HG02588 (cell line): ENCODE data around the gene LRRC8B.
A peak's percentile ranks its signal among the peaks of the same experiment; 100 is the strongest.
"Not testable (repeated sequence)": the region's sequence is repeated elsewhere in the genome, so short reads cannot be mapped to it uniquely, and the experiment has no call there.

Source experiments
- ATAC-seq: cut with Tn5 transposase; IDR thresholded peaks from one replicate; pipeline ENCODE4 v1.9.1; 2021; ENCODE audit warnings: mild to moderate bottlenecking, moderate library complexity; ENCODE audit not compliant: unreplicated experiment

LRRC8B gene

GRCh38 chr1:89524369-89525168 lies at the start of gene LRRC8B:
TSS of gene LRRC8B (plus strand) at chr1:89524829. CDS start at chr1:89582651, 57,822 bp downstream.
- ATAC-seq: peak; percentile 92

- ATAC-seq: no peak
Observed at GRCh38 chr1:89475269-89475668, 49.4 kb upstream of the LRRC8B start.

GRCh38 chr1:89476072-89476471 lies 48.6 kb upstream of the LRRC8B start:
- ATAC-seq: no peak

GRCh38 chr1:89483010-89483756 lies 41.4 kb upstream of the LRRC8B start:
- no peak for ATAC-seq

- ATAC-seq: no peak
Observed at GRCh38 chr1:89483757-89484077, 40.9 kb upstream of the LRRC8B start.

GRCh38 chr1:89484092-89485038 lies 40.3 kb upstream of the LRRC8B start:
- no peak for ATAC-seq

- ATAC-seq: peak; percentile 55
Observed at GRCh38 chr1:89487972-89488371, 36.7 kb upstream of the LRRC8B start.

- ATAC-seq: no peak
Observed at GRCh38 chr1:89489047-89489729, 35.4 kb upstream of the LRRC8B start.

- ATAC-seq: no peak
Observed at GRCh38 chr1:89490389-89490788, 34.2 kb upstream of the LRRC8B start.

- no peak for ATAC-seq
Observed at GRCh38 chr1:89499320-89499719, 25.3 kb upstream of the LRRC8B start.

GRCh38 chr1:89502042-89502441 lies 22.6 kb upstream of the LRRC8B start:
- ATAC-seq: no peak

- no peak for ATAC-seq
Observed at GRCh38 chr1:89502895-89503294, 21.7 kb upstream of the LRRC8B start.

- no peak for ATAC-seq
Observed at GRCh38 chr1:89503690-89504089, 20.9 kb upstream of the LRRC8B start.

- ATAC-seq: not testable (repeated sequence)
Observed at GRCh38 chr1:89510061-89510460, 14.6 kb upstream of the LRRC8B start.

GRCh38 chr1:89512996-89513720 lies 11.5 kb upstream of the LRRC8B start:
- ATAC-seq: no peak

GRCh38 chr1:89516055-89516454 lies 8.6 kb upstream of the LRRC8B start:
- ATAC-seq: no peak

- ATAC-seq: no peak
Observed at GRCh38 chr1:89518221-89518631, 6.4 kb upstream of the LRRC8B start.

- peak; percentile 38 for ATAC-seq
Observed at GRCh38 chr1:89519779-89520358, 4.8 kb upstream of the LRRC8B start.

- ATAC-seq: not testable (repeated sequence)
Observed at GRCh38 chr1:89521977-89522376, 2.7 kb upstream of the LRRC8B start.
